ENCODE results near the gene C4A.

DNA sequence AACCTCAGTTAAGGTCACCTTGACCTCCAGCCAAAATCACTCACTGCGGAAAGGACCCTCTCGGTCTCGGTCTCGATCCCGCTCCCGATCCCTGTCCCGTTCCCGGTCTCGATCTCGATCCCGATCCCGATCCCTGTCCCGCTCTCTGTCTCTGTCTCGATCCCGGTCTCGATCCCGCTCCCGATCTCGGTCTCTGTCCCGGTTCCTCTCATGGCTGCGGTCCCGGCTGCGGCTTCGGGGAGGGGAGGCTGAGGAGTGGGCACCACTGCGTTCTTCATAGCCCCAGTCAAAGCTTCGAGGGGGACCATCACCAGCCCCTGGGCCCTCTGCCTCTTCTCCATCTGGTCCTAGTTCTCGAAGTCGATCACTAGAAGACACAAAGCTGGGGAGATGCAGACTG is 27.3 kb upstream of the C4A start:
- TF ChIP-seq, protein P1, sequence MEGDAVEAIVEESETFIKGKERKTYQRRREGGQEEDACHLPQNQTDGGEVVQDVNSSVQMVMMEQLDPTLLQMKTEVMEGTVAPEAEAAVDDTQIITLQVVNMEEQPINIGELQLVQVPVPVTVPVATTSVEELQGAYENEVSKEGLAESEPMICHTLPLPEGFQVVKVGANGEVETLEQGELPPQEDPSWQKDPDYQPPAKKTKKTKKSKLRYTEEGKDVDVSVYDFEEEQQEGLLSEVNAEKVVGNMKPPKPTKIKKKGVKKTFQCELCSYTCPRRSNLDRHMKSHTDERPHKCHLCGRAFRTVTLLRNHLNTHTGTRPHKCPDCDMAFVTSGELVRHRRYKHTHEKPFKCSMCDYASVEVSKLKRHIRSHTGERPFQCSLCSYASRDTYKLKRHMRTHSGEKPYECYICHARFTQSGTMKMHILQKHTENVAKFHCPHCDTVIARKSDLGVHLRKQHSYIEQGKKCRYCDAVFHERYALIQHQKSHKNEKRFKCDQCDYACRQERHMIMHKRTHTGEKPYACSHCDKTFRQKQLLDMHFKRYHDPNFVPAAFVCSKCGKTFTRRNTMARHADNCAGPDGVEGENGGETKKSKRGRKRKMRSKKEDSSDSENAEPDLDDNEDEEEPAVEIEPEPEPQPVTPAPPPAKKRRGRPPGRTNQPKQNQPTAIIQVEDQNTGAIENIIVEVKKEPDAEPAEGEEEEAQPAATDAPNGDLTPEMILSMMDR (IDR thresholded peaks at IDR 0.05): no peak
- TF ChIP-seq EP300 (IDR thresholded peaks at IDR 0.05) (no peak), POLR2A (IDR thresholded peaks at IDR 0.05) (no peak)
